HL-60/S4 treated with retinoic acid at 250 ng/mL for 4 days and 3 days (cell line): Measurements from ENCODE around the gene ALS2.
"Not testable (repeated sequence)": the region's sequence is repeated elsewhere in the genome, so short reads cannot be mapped to it uniquely, and the experiment has no call there.

Experiments used
- in situ Hi-C: fragments of 300-500 bp; cut with MboI; formaldehyde crosslinking; loops from 2 replicates; pipeline ENCODE4 v1.7.0; 2022; ENCODE audit warnings: low sequenced_read_pairs

The ALS2 gene

GRCh38 chr2:201696151-201696659 is 84.5 kb downstream of the ALS2 start:
- in situ Hi-C loops, result no loop called here

- in situ Hi-C loops, result no loop called here
Measured at GRCh38 chr2:201685156-201685555, 95.6 kb downstream of the ALS2 start.

- in situ Hi-C loops, result no loop called here
Measured at GRCh38 chr2:201680743-201681142, 100.0 kb downstream of the ALS2 start.

GRCh38 chr2:201678401-201678800 is 102.3 kb downstream of the ALS2 start:
- in situ Hi-C loops, result no loop called here

- in situ Hi-C loops, result no loop called here
Measured at GRCh38 chr2:201675454-201675853, 105.3 kb downstream of the ALS2 start.

GRCh38 chr2:201674794-201675193 is 105.9 kb downstream of the ALS2 start:
- in situ Hi-C loops, result no loop called here

- in situ Hi-C loops, result no loop called here
Measured at GRCh38 chr2:201674298-201674697, 106.4 kb downstream of the ALS2 start.

GRCh38 chr2:201673546-201673945 is 107.2 kb downstream of the ALS2 start:
- in situ Hi-C loops, result no loop called here

GRCh38 chr2:201671205-201671604 is 109.5 kb downstream of the ALS2 start:
- in situ Hi-C loops, result not testable (repeated sequence)

GRCh38 chr2:201669865-201670264 is 110.9 kb downstream of the ALS2 start:
- in situ Hi-C loops, result no loop called here

- in situ Hi-C loops, result no loop called here
Measured at GRCh38 chr2:201668402-201668910, 112.3 kb downstream of the ALS2 start.

- in situ Hi-C loops, result no loop called here
Measured at GRCh38 chr2:201664334-201664733, 116.4 kb downstream of the ALS2 start.

- in situ Hi-C loops, result no loop called here
Measured at GRCh38 chr2:201661366-201661765, 119.4 kb downstream of the ALS2 start.

- in situ Hi-C loops, result no loop called here
Measured at GRCh38 chr2:201660293-201660895, 120.3 kb downstream of the ALS2 start.

GRCh38 chr2:201656740-201657139 is 124.0 kb downstream of the ALS2 start:
- in situ Hi-C loops, result no loop called here

GRCh38 chr2:201656102-201656501 is 124.6 kb downstream of the ALS2 start:
- in situ Hi-C loops, result no loop called here

- in situ Hi-C loops, result no loop called here
Measured at GRCh38 chr2:201654616-201655384, 125.9 kb downstream of the ALS2 start.

- in situ Hi-C loops, result no loop called here
Measured at GRCh38 chr2:201653221-201653620, 127.5 kb downstream of the ALS2 start.
